Measurements from ENCODE around the gene APIP.
A peak's percentile ranks its signal among the peaks of the same experiment; 100 is the strongest.

APIP gene

GRCh38 chr11:34891611-34892010 is 24.6 kb downstream of the APIP start:
- in situ Hi-C loops (cut with MboI; ENCODE audit: low pct_unique_long_range_greater_than_20kb, low sequenced_read_pairs, unreplicated experiment) = loop anchor here (10.0 kb wide), 1 partner anchor 307 kb away; no protein-coding TSS in a partner anchor

GRCh38 chr11:34890812-34891211 is 25.4 kb downstream of the APIP start:
- DNase-seq (ENCODE audit: low spot score) = peak; percentile 16
- in situ Hi-C loops (cut with MboI; ENCODE audit: low pct_unique_long_range_greater_than_20kb, low sequenced_read_pairs, unreplicated experiment) = loop anchor here (10.0 kb wide), 1 partner anchor 306 kb away; no protein-coding TSS in a partner anchor
- TF ChIP-seq CTCF (IDR thresholded peaks at IDR 0.05; ENCODE audit: extremely low read depth, insufficient read depth, missing control alignments) = peak; percentile 52

More at GRCh38 chr11:34891611-34892010, 24.6 kb downstream of the APIP start:
- TF ChIP-seq CTCF (IDR thresholded peaks at IDR 0.05; ENCODE audit: extremely low read depth, insufficient read depth, missing control alignments) = no peak
- DNase-seq (ENCODE audit: low spot score) = no peak

- in situ Hi-C loops (cut with MboI; ENCODE audit: low pct_unique_long_range_greater_than_20kb, low sequenced_read_pairs, unreplicated experiment) = loop anchor here (10.0 kb wide), 1 partner anchor 305 kb away; no protein-coding TSS in a partner anchor
- TF ChIP-seq CTCF (IDR thresholded peaks at IDR 0.05; ENCODE audit: extremely low read depth, insufficient read depth, missing control alignments) = peak; percentile 38
- no peak for DNase-seq (ENCODE audit: low spot score)
Observed at GRCh38 chr11:34890089-34890488, 26.1 kb downstream of the APIP start.

GRCh38 chr11:34887260-34887659 is 28.9 kb downstream of the APIP start:
- in situ Hi-C loops (cut with MboI; ENCODE audit: low pct_unique_long_range_greater_than_20kb, low sequenced_read_pairs, unreplicated experiment) = no loop called here
- TF ChIP-seq CTCF (IDR thresholded peaks at IDR 0.05; ENCODE audit: extremely low read depth, insufficient read depth, missing control alignments) = no peak
- no peak for DNase-seq (ENCODE audit: low spot score)

- no peak for DNase-seq (ENCODE audit: low spot score)
- in situ Hi-C loops (cut with MboI; ENCODE audit: low pct_unique_long_range_greater_than_20kb, low sequenced_read_pairs, unreplicated experiment) = no loop called here
- TF ChIP-seq CTCF (IDR thresholded peaks at IDR 0.05; ENCODE audit: extremely low read depth, insufficient read depth, missing control alignments) = no peak
Observed at GRCh38 chr11:34886609-34887008, 29.6 kb downstream of the APIP start.

- no peak for TF ChIP-seq CTCF (IDR thresholded peaks at IDR 0.05; ENCODE audit: extremely low read depth, insufficient read depth, missing control alignments)
- in situ Hi-C loops (cut with MboI; ENCODE audit: low pct_unique_long_range_greater_than_20kb, low sequenced_read_pairs, unreplicated experiment) = no loop called here
- no peak for DNase-seq (ENCODE audit: low spot score)
Observed at GRCh38 chr11:34881900-34882299, 34.3 kb downstream of the APIP start.

Measured in GM13977 (cell line).